SK-N-SH (cell line): ENCODE data around the gene SPPL2C. TPM values are rescaled to one million over a fixed set of nuclear protein-coding genes. Genes with fewer than 3 reads are reported as not detected.

Source experiments
- CTCF ChIA-PET: fragments of 300-600, 350-600 bp; formaldehyde crosslinking; extraction: SDS; loops from one replicate; lab custom pipeline; 2021; lab: Yijun Ruan, JAX
- POLR2A ChIA-PET: fragments of 350-600 bp; sonication (Branson Sonifier 250); formaldehyde crosslinking; extraction: SDS; loops from one replicate; lab custom pipeline; 2020; ENCODE audit warnings: antibody characterized with exemption, inconsistent platforms; lab: Yijun Ruan, JAX
- DNase-seq: peaks from one replicate; pipeline ENCODE4 v3.0.0; 2012
- H2AFZ ChIP-seq: fragments of 200-600 bp; sonication (generic); 2 replicates; pipeline ENCODE4 v1.8.1; 2016; ENCODE audit warnings: antibody characterized with exemption, mild to moderate bottlenecking, low read depth
- H3F3A ChIP-seq: fragments of 200-600 bp; sonication (generic); replicated peaks from 2 replicates; pipeline ENCODE3; 2016; ENCODE audit warnings: antibody characterized with exemption, mild to moderate bottlenecking; ENCODE audit not compliant: insufficient read depth
- H3K27ac ChIP-seq, 2 experiments: fragments of 200-500 bp in 1 of 2; fragments of 200-600 bp in 1 of 2; sonication (Bioruptor generic) in 1 of 2; sonication (generic), shearing (Covaris generic) in 1 of 2; 2 replicates each; pipeline versions ENCODE4 v1.5.1 to v1.6.1; 2014 to 2016; ENCODE audit warnings: low read depth in 2 of 2, inconsistent platforms in 1 of 2, low read length in 1 of 2, mild to moderate bottlenecking in 1 of 2, mixed read lengths in 1 of 2
- H3K27me3 ChIP-seq: fragments of 200-600 bp; sonication (generic), shearing (Covaris generic); 2 replicates; pipeline ENCODE4 v1.6.1; 2016; ENCODE audit warnings: mixed run types; ENCODE audit not compliant: insufficient read depth
- H3K36me3 ChIP-seq, 2 experiments: fragments of 200-500 bp in 1 of 2; fragments of 200-600 bp in 1 of 2; sonication (Bioruptor generic) in 1 of 2; sonication (generic) in 1 of 2; replicated peaks in 1 of 2; 2 replicates each; pipeline versions ENCODE3 to v1.5.1; 2014 to 2016; ENCODE audit warnings: low read length in 1 of 2, mild to moderate bottlenecking in 1 of 2; ENCODE audit not compliant: insufficient read depth in 2 of 2, control insufficient read depth in 1 of 2
- H3K4me1 ChIP-seq, 2 experiments: fragments of 200-500 bp in 1 of 2; fragments of 200-600 bp in 1 of 2; sonication (Bioruptor generic) in 1 of 2; sonication (generic), shearing (Covaris generic) in 1 of 2; 2 replicates each; pipeline versions ENCODE4 v1.5.1 to v1.6.1; 2014 to 2016; ENCODE audit warnings: low read depth in 1 of 2, low read length in 1 of 2, mixed run types in 1 of 2; ENCODE audit not compliant: insufficient read depth in 2 of 2, control insufficient read depth in 1 of 2
- H3K4me2 ChIP-seq: fragments of 200-600 bp; sonication (generic), shearing (Covaris generic); 2 replicates; pipeline ENCODE4 v1.6.1; 2017; ENCODE audit warnings: mixed run types
- H3K4me3 ChIP-seq, 2 experiments: fragments of 200-500 bp in 1 of 2; fragments of 200-600 bp in 1 of 2; sonication (Bioruptor generic) in 1 of 2; sonication (generic), shearing (Covaris generic) in 1 of 2; 2 replicates each; pipeline versions ENCODE4 v1.5.1 to v1.8.1; 2014 to 2016; ENCODE audit warnings: low read depth in 2 of 2, inconsistent platforms in 1 of 2, low read length in 1 of 2, mild to moderate bottlenecking in 1 of 2, mixed read lengths in 1 of 2, moderate library complexity in 1 of 2
- H3K79me2 ChIP-seq: fragments of 200-600 bp; sonication (generic); 2 replicates; pipeline ENCODE4 v1.8.1; 2017; ENCODE audit warnings: mild to moderate bottlenecking; ENCODE audit not compliant: insufficient read depth
- H3K9ac ChIP-seq: fragments of 200-600 bp; sonication (generic); 2 replicates; pipeline ENCODE4 v1.6.1; 2017; ENCODE audit warnings: mixed run types
- H3K9me2 ChIP-seq: fragments of 200-600 bp; sonication (generic); 2 replicates; pipeline ENCODE4 v1.6.1; 2017; ENCODE audit warnings: mixed run types
- H3K9me3 ChIP-seq: fragments of 200-600 bp; sonication (generic); 2 replicates; pipeline ENCODE4 v1.6.1; 2017; ENCODE audit warnings: mixed run types, mild to moderate bottlenecking, moderate library complexity
- H4K20me1 ChIP-seq: fragments of 200-600 bp; sonication (generic); 2 replicates; pipeline ENCODE4 v1.6.1; 2017; ENCODE audit warnings: mild to moderate bottlenecking, mixed run types; ENCODE audit not compliant: insufficient read depth
- CHD2 ChIP-seq: fragments of 150-350 bp; IDR thresholded peaks from 2 replicates; pipeline ENCODE4 v1.6.1; 2018; ENCODE audit warnings: low read length; ENCODE audit not compliant: partially characterized antibody
- ELF1 ChIP-seq: IDR thresholded peaks from 2 replicates; pipeline ENCODE4 v1.4.0; 2012
- EP300 ChIP-seq, 2 experiments: IDR thresholded peaks; 2 replicates each; pipeline versions ENCODE4 v1.4.0 to v1.6.1; 2012; ENCODE audit warnings: borderline replicate concordance in 1 of 2, low read depth in 1 of 2, low read length in 1 of 2
- FOSL2 ChIP-seq: IDR thresholded peaks from 2 replicates; pipeline ENCODE4 v1.4.0; 2012; ENCODE audit warnings: low read depth, mild to moderate bottlenecking, moderate library complexity, borderline replicate concordance
- GATA2 ChIP-seq: sonication (generic); formaldehyde crosslinking; IDR thresholded peaks from 2 replicates; pipeline ENCODE4 v1.5.0; 2020; ENCODE audit warnings: mild to moderate bottlenecking, missing genetic modification reagents
- IRF3 ChIP-seq: fragments of 150-350 bp; IDR thresholded peaks from 2 replicates; pipeline ENCODE4 v1.6.1; 2016; ENCODE audit warnings: mild to moderate bottlenecking, low read depth, low read length
- JUND ChIP-seq: IDR thresholded peaks from 2 replicates; pipeline ENCODE4 v1.4.0; 2012
- NFIC ChIP-seq: IDR thresholded peaks from 2 replicates; pipeline ENCODE4 v1.4.0; 2012; ENCODE audit warnings: borderline replicate concordance
- NRF1 ChIP-seq: IDR thresholded peaks from 2 replicates; pipeline ENCODE4 v1.6.1; 2012; ENCODE audit warnings: low read depth, mild to moderate bottlenecking, low read length
- PBX3 ChIP-seq: IDR thresholded peaks from 2 replicates; pipeline ENCODE4; 2012
- POLR2AphosphoS5 ChIP-seq: IDR thresholded peaks from 2 replicates; pipeline ENCODE4 v1.6.1; 2012; ENCODE audit warnings: low read depth, low read length
- RCOR1 ChIP-seq: fragments of 150-350 bp; IDR thresholded peaks from 2 replicates; pipeline ENCODE4 v1.6.1; 2017; ENCODE audit warnings: antibody characterized with exemption, low read length
- RFX5 ChIP-seq: IDR thresholded peaks from 2 replicates; pipeline ENCODE4 v1.6.1; 2012; ENCODE audit warnings: mild to moderate bottlenecking, improper control_type of control experiment, low read length
- SIN3A ChIP-seq: IDR thresholded peaks from 2 replicates; pipeline ENCODE4 v1.6.1; 2012; ENCODE audit warnings: low read depth, mild to moderate bottlenecking, low read length, moderate library complexity, borderline replicate concordance
- TCF12 ChIP-seq: IDR thresholded peaks from 2 replicates; pipeline ENCODE4 v1.4.0; 2012
- TEAD4 ChIP-seq: IDR thresholded peaks from 2 replicates; pipeline ENCODE4 v1.4.0; 2012; ENCODE audit warnings: mild to moderate bottlenecking, borderline replicate concordance; ENCODE audit not compliant: insufficient read depth
- YY1 ChIP-seq: IDR thresholded peaks from 2 replicates; pipeline ENCODE4 v1.4.0; 2012; ENCODE audit warnings: low read depth, mild to moderate bottlenecking
- WGBS: methylation state at CpG from one replicate; pipeline ENCODE4 v1.1.6; 2017; ENCODE audit warnings: low lambda C conversion rate; 5-methylcytosine and 5-hydroxymethylcytosine counted together
- polyA plus RNA-seq, 3 experiments: library from polyadenylated mRNA; depleted of rRNA; stranded (reverse); fragments of >200 nt; gene quantifications; 2 replicates each; pipeline ENCODE4 v1.2.3, GENCODE V29; 2012
- TF ChIP-seq, protein P1 (sequence below): IDR thresholded peaks from 2 replicates; pipeline ENCODE4 v1.4.0; 2012; ENCODE audit warnings: low read depth
- TF ChIP-seq, protein P2 (sequence below): fragments of 200-600 bp; sonication (generic); IDR thresholded peaks from 2 replicates; pipeline ENCODE4 v1.6.1; 2017; ENCODE audit warnings: antibody characterized with exemption, mild to moderate bottlenecking, moderate library complexity

The SPPL2C gene
- polyA plus RNA-seq, 1 of the 3 experiments (the other 2 are of a cell fraction), result not detected

- Histone ChIP-seq H3K4me3 (no peak overlapping the region), H3K9me2 (no peaks in the 10 kb centered on the region), H3K79me2 (no peaks in the 10 kb centered on the region), H3K36me3 (no peaks in the 10 kb centered on the region), H4K20me1 (no peaks in the 10 kb centered on the region), H3K9ac (no peak overlapping the region), H2AFZ (no peak overlapping the region), H3K4me2 (no peak overlapping the region), H3K27me3 (peaks cover 12% of the 10 kb centered on the region), H3F3A (no peaks in the 10 kb centered on the region), H3K4me1 (peaks cover 0 to 14% of the 10 kb centered on the region in 2 experiments; a peak in 1 of 4 replicates), H3K27ac (no peak overlapping the region), H3K9me3 (no peaks in the 10 kb centered on the region)
- TF ChIP-seq TCF12 (no peak), NFIC (no peak), EP300 (IDR thresholded peaks at IDR 0.05; ENCODE audit: borderline replicate concordance in 1 of 2, low read depth in 1 of 2, low read length in 1 of 2) (no peak), JUND (no peak), GATA2 (CRISPR knock-in tag) (no peak)
- TF ChIP-seq, protein P1, sequence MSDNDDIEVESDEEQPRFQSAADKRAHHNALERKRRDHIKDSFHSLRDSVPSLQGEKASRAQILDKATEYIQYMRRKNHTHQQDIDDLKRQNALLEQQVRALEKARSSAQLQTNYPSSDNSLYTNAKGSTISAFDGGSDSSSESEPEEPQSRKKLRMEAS, result no peak
- ChIA-PET CTCF (interaction anchor here (0.7 to 17.2 kb wide), 3 partner anchors 15 to 207 kb away, joined by 3 to 327 read pairs (median 4); no protein-coding TSS in a partner anchor), POLR2A (no interaction called here)
- 48% methylated on average over 4 of the region's 4 CpGs for WGBS
- no peak for DNase-seq
Measured at GRCh38 chr17:45847101-45847500, 2.4 kb downstream of the SPPL2C start.

- POLR2A ChIA-PET, result no interaction called here
- Histone ChIP-seq H2AFZ (no peak overlapping the region), H3F3A (no peaks in the 10 kb centered on the region), H3K36me3 (no peaks in the 10 kb centered on the region), H4K20me1 (no peaks in the 10 kb centered on the region), H3K9me3 (no peaks in the 10 kb centered on the region), H3K4me2 (no peak overlapping the region), H3K9me2 (no peaks in the 10 kb centered on the region), H3K27ac (no peak overlapping the region), H3K27me3 (peaks cover 12% of the 10 kb centered on the region), H3K4me3 (no peak overlapping the region), H3K79me2 (no peaks in the 10 kb centered on the region), H3K9ac (no peak overlapping the region), H3K4me1 (peaks cover 0 to 15% of the 10 kb centered on the region in 2 experiments; a peak in 1 of 4 replicates)
- 46% methylated on average over 5 of the region's 5 CpGs for WGBS
- no peak for TF ChIP-seq YY1
- CTCF ChIA-PET, result interaction anchor here (1.1 to 17.2 kb wide), 2 partner anchors 16 to 208 kb away, joined by 3 to 327 read pairs; no protein-coding TSS in a partner anchor
- no peak for DNase-seq
Measured at GRCh38 chr17:45847747-45848146, 3.1 kb downstream of the SPPL2C start.

DNA sequence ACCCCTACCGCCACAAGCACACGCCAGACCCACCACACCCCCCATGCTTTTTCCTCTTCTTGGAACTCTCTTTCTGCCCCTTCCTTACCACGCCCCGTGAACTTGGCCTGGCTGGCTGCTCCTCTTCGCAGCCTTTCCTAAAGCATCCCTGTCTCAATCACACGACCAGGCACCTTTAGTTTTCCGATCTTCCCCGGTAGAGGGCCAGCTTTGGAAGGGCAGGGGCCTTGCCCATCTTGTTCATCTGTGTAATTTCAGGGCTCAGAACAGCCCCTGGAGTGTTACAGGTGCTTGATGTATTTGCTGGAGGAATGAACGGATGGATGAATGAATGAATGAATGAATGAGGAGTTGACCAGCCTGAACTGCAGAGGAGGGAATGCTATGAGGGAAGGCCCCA lies 3.7 kb downstream of the SPPL2C start:
- Histone ChIP-seq H3K9me2 (no peaks in the 10 kb centered on the region), H3K4me2 (no peak overlapping the region), H3K36me3 (no peaks in the 10 kb centered on the region), H3K4me1 (peaks cover 0 to 15% of the 10 kb centered on the region in 2 experiments; a peak in 1 of 4 replicates), H3K27ac (peak overlapping the region in 1 of 2 experiments; percentile 73; a peak in 2 of 4 replicates), H3F3A (no peaks in the 10 kb centered on the region), H3K4me3 (no peak overlapping the region), H3K79me2 (no peaks in the 10 kb centered on the region), H4K20me1 (no peaks in the 10 kb centered on the region), H3K27me3 (peaks cover 12% of the 10 kb centered on the region), H3K9me3 (no peaks in the 10 kb centered on the region), H2AFZ (no peak overlapping the region), H3K9ac (no peak overlapping the region)
- 75% methylated on average over 9 of the region's 9 CpGs for WGBS
- peak; percentile 37 for DNase-seq
- CTCF ChIA-PET, result interaction anchor here (1.1 to 17.2 kb wide), 6 partner anchors 9 to 208 kb away, joined by 3 to 327 read pairs (median 6); no protein-coding TSS in a partner anchor
- POLR2A ChIA-PET, result interaction anchor here (1.1 to 1.3 kb wide), 2 partner anchors 10 to 12 kb away, joined by 3 to 4 read pairs; no protein-coding TSS in a partner anchor
- TF ChIP-seq, protein P2, sequence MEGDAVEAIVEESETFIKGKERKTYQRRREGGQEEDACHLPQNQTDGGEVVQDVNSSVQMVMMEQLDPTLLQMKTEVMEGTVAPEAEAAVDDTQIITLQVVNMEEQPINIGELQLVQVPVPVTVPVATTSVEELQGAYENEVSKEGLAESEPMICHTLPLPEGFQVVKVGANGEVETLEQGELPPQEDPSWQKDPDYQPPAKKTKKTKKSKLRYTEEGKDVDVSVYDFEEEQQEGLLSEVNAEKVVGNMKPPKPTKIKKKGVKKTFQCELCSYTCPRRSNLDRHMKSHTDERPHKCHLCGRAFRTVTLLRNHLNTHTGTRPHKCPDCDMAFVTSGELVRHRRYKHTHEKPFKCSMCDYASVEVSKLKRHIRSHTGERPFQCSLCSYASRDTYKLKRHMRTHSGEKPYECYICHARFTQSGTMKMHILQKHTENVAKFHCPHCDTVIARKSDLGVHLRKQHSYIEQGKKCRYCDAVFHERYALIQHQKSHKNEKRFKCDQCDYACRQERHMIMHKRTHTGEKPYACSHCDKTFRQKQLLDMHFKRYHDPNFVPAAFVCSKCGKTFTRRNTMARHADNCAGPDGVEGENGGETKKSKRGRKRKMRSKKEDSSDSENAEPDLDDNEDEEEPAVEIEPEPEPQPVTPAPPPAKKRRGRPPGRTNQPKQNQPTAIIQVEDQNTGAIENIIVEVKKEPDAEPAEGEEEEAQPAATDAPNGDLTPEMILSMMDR, result no peak
- no peak for TF ChIP-seq NRF1
- TF ChIP-seq FOSL2, result no peak
- no peak for TF ChIP-seq TEAD4
- TF ChIP-seq RCOR1, result no peak
- no peak for TF ChIP-seq JUND
- no peak for TF ChIP-seq EP300 (IDR thresholded peaks at IDR 0.05; ENCODE audit: borderline replicate concordance in 1 of 2, low read depth in 1 of 2, low read length in 1 of 2)
- TF ChIP-seq CHD2, result no peak
- TF ChIP-seq SIN3A, result no peak
- no peak for TF ChIP-seq POLR2AphosphoS5
- TF ChIP-seq NFIC, result no peak
- no peak for TF ChIP-seq ELF1
- TF ChIP-seq RFX5, result no peak
- no peak for TF ChIP-seq PBX3
- no peak for TF ChIP-seq IRF3
